ENCODE data around the gene NEIL3.

NEIL3 gene

GRCh38 chr4:177400030-177400429 is 90.4 kb downstream of the NEIL3 start:
- DNase-seq (ENCODE audit: low read depth) = no peak
- no peak overlapping the region for H3K4me3 ChIP-seq (ENCODE audit: control insufficient read depth, low read depth, low read length)
- no peak for TF ChIP-seq CTCF (IDR thresholded peaks at IDR 0.05; ENCODE audit: control insufficient read depth, insufficient read depth, low read depth, low read length, missing control alignments)

GRCh38 chr4:177401658-177402273 is 92.1 kb downstream of the NEIL3 start:
- H3K4me3 ChIP-seq (ENCODE audit: control insufficient read depth, low read depth, low read length) = no peak overlapping the region
- DNase-seq (ENCODE audit: low read depth) = no peak
- TF ChIP-seq CTCF (IDR thresholded peaks at IDR 0.05; ENCODE audit: control insufficient read depth, insufficient read depth, low read depth, low read length, missing control alignments) = no peak

DNA sequence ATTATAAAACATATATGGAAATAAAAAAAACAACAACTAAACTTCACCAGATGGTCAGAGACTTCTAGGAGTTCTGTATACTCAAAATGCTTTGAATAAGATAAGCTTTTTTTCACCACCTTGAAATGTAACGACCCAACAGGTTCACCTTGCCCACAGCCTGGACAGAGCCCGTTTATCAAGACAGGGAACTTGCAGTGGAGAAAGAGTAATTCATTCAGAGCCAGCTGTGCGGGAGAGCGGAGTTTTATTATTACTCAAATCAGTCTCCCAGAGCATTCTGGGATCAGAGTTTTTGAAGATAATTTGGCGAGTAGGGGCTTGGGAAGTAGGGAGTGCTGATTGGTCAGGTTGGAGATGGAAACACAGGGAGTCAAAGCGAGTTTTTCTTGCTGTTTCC is 94.1 kb downstream of the NEIL3 start:
- TF ChIP-seq CTCF (IDR thresholded peaks at IDR 0.05; ENCODE audit: control insufficient read depth, insufficient read depth, low read depth, low read length, missing control alignments) = no peak
- H3K4me3 ChIP-seq (ENCODE audit: control insufficient read depth, low read depth, low read length) = no peak overlapping the region
- DNase-seq (ENCODE audit: low read depth) = no peak

GRCh38 chr4:177404342-177404741 is 94.7 kb downstream of the NEIL3 start:
- TF ChIP-seq CTCF (IDR thresholded peaks at IDR 0.05; ENCODE audit: control insufficient read depth, insufficient read depth, low read depth, low read length, missing control alignments) = no peak
- H3K4me3 ChIP-seq (ENCODE audit: control insufficient read depth, low read depth, low read length) = no peak overlapping the region
- no peak for DNase-seq (ENCODE audit: low read depth)

GRCh38 chr4:177404986-177405385 is 95.3 kb downstream of the NEIL3 start:
- no peak for TF ChIP-seq CTCF (IDR thresholded peaks at IDR 0.05; ENCODE audit: control insufficient read depth, insufficient read depth, low read depth, low read length, missing control alignments)
- no peak overlapping the region for H3K4me3 ChIP-seq (ENCODE audit: control insufficient read depth, low read depth, low read length)
- DNase-seq (ENCODE audit: low read depth) = no peak

- TF ChIP-seq CTCF (IDR thresholded peaks at IDR 0.05; ENCODE audit: control insufficient read depth, insufficient read depth, low read depth, low read length, missing control alignments) = no peak
- H3K4me3 ChIP-seq (ENCODE audit: control insufficient read depth, low read depth, low read length) = no peak overlapping the region
- no peak for DNase-seq (ENCODE audit: low read depth)
Measured at GRCh38 chr4:177405508-177405907, 95.8 kb downstream of the NEIL3 start.

DNA sequence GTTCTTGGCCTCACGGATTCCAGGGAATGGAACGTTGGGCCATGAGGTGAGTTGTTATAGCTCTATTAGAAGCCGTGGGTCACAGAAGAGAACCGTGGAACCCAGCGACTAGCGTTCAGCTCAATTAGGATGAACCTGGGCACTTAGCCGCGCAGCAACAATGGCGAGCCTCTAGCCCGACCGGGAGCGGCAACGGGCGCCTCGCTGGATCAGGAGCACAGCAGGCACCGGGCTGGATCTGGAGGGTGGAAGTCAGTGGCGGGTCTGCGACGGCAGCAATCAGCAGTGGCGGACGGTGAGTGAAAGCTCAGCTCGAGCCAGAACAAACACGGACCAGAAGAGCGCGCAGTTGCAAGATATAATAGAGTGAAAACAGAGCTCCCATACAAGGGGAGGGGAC is 98.3 kb downstream of the NEIL3 start:
- no peak overlapping the region for H3K4me3 ChIP-seq (ENCODE audit: control insufficient read depth, low read depth, low read length)
- no peak for TF ChIP-seq CTCF (IDR thresholded peaks at IDR 0.05; ENCODE audit: control insufficient read depth, insufficient read depth, low read depth, low read length, missing control alignments)

More for the DNA sequence above, 98.3 kb downstream of the NEIL3 start:
- no peak for DNase-seq (ENCODE audit: low read depth)

Data from AG09309 (cell line).